Myocyte (in vitro differentiated cells): ENCODE data around the gene FGGY. TPM values are rescaled to one million over a fixed set of nuclear protein-coding genes. Genes with fewer than 3 reads are reported as not detected.
"Not testable (repeated sequence)": the region's sequence is repeated elsewhere in the genome, so short reads cannot be mapped to it uniquely, and the experiment has no call there.

Experiments
- DNase-seq: peaks from one replicate; pipeline ENCODE4 v3.0.0-alpha.2; 2012; ENCODE audit warnings: low read depth
- total RNA-seq: library from RNA; depleted of rRNA; stranded (reverse); fragments of >200 nt; gene quantifications from 2 replicates; pipeline ENCODE4 v1.2.3, GENCODE V29; 2014

Gene FGGY
- total RNA-seq, 1 donor from 2014 or later = 21.0 TPM

GRCh38 chr1:59350521-59350920 lies 53.6 kb downstream of the FGGY start:
- DNase-seq = no peak

GRCh38 chr1:59352065-59352464 lies 55.2 kb downstream of the FGGY start:
- no peak for DNase-seq

- DNase-seq = no peak
Measured at GRCh38 chr1:59353453-59353852, 56.6 kb downstream of the FGGY start.

GRCh38 chr1:59354239-59354638 lies 57.3 kb downstream of the FGGY start:
- DNase-seq = not testable (repeated sequence)

GRCh38 chr1:59354709-59355337 lies 57.9 kb downstream of the FGGY start:
- DNase-seq = no peak

- no peak for DNase-seq
Measured at GRCh38 chr1:59355361-59355760, 58.5 kb downstream of the FGGY start.

DNA sequence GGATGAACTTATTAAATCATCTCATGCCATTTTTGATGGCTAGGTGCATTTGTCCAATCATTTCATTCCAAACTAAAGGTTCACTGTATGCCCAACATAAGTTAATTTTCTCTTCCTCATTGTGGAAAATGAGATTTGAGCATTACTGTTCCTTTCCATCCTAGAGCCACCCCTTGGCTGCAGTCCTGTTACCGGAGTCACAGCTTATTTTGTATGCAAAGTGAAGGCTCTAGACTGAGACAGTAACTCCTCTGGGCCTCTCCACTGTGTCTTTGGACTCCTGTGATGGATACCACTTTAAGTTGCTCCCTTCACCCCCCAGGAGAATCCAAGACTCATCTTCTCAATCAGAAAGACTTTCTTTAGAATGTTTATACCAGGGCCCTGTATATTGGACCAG lies 59.7 kb downstream of the FGGY start:
- no peak for DNase-seq

- DNase-seq = no peak
Measured at GRCh38 chr1:59357645-59358320, 60.9 kb downstream of the FGGY start.

- DNase-seq = no peak
Measured at GRCh38 chr1:59359325-59359724, 62.4 kb downstream of the FGGY start.

- DNase-seq = peak; percentile 94
Measured at GRCh38 chr1:59360170-59360569, 63.3 kb downstream of the FGGY start.

DNA sequence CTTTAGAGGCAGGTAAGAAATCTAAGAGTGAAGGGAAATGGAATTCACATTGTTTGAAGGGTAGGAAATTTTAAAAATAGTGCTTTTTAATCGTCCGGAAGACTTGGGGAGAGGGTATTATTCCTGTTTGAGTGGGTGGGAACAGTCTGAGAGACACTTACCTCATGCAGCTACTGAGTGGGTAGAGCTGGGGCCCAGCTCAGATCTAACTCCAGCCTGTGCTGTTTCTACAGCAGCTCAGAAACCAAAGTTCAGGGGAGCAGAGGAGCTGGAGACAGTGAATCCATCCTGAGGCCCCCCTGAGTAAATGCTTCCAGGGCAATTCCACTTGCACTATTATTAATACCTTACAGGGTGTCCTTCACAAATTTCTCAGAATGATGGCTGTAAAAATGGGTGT lies 63.8 kb downstream of the FGGY start:
- DNase-seq = no peak

DNA sequence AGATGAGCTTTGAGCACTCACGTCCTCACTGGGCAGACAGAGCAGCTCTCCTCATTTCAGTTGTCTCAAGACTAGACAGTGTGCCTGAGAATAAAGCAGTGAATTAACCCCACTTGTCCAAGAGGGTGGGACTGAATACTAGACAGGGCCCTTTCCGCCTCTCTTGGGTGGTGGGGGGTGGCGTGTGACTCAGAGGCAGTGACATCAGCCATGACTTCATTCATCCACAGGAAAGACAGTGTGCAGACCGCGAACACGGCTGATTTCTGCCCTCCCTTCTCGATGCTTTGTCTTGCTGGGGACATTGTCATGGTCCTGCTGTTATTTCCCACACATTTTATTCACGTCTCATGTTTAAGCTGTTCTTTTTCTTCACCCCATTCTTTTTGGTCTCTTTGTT lies 64.9 kb downstream of the FGGY start:
- DNase-seq = no peak

DNA sequence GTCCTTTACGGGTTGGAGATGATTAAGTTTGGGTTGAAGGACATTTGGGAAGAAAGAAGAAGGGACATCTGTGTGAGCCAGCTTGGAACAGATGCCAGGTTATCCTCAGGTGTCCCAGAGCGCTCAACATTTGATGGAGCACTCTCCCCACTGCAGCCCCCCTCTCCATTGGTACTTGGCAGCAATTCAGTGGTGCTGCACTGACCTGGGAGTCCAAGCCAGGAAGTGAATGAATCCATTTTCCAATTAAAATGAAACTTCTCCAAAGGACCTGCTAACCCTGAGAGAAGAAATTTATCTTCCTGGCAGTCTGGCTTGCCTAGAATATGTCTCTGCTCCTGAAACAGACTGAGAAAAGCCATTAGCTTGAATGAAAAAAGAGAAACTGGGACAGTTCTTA lies 67.1 kb downstream of the FGGY start:
- DNase-seq = no peak

- no peak for DNase-seq
Measured at GRCh38 chr1:59366346-59366745, 69.5 kb downstream of the FGGY start.

DNA sequence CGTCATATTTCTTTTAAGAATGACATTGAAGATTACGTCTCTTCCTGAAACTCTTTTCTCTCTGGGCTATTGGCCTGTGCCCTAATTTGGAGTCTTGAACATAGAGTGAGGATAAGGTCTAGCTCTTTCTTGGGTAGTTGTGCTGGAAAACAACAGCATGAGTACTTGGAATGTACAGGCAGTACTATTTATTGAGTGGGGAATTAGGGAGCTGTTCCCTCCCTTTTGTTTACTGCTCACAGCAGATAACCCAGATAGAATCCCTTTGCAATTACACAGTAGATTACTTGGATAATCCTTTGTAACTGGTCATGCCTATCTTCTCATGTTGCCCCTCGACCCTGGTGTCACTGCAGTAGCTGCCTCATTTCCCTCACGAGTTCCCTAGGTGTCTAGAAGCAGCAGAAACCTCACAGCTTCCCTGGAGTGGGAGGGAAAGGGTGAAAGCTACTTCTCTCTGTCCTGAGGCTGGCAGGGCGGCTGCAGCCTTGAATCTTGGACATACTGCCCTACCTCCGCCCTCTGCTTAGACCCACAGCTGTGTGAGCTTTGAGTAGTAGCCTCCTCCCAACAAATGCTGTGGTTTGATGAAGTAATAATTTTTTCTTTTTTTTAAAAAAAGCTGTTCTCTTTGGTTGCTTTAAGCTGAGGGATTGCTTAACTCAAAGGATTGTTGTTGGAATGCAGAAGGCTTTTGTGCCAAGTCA lies 70.6 kb downstream of the FGGY start:
- DNase-seq = peak; percentile 89

GRCh38 chr1:59368008-59368670 lies 71.2 kb downstream of the FGGY start:
- DNase-seq = no peak

DNA sequence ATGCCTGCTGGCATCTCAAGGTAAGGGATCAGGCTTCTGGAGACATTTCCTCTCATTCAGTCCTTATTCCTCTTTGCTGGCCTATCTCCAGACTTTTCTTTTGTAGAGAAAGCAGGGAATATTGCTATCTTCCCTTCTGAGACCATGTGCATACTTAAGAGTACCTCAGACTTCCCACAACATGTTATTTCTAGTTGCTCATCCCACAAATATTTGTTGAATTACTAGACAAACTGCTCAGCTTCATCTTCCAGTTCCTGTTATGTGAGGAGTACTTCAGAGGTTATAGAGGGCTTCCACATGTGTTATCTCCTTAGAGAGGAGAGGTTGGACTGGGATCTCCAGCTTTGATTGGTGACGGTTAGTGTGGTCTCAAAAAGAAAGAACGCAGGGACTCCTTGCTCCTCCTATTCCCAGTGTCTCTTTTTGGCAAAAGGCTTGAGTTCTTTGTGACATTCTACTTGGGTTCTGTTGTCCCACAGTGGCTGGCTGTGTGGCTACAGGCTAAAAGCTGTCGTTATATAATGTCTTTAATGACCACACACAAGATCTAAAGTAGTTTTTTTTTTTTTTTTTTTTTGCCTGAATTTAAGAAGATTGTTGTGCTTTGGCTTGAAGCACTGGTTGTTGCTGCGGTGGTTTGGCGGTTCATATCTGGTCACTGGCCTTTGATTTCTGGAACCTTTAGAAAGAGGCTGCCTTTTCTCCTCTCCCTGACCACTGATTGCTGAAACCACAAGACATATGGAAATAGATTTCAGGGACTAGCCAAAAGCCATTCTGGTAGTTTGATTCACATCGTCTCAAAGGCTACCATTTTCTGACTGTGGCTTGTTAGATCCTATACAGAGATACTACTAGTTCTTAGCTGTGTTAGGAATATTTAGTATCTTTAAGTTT lies 78.7 kb downstream of the FGGY start:
- DNase-seq = peak; percentile 98

DNA sequence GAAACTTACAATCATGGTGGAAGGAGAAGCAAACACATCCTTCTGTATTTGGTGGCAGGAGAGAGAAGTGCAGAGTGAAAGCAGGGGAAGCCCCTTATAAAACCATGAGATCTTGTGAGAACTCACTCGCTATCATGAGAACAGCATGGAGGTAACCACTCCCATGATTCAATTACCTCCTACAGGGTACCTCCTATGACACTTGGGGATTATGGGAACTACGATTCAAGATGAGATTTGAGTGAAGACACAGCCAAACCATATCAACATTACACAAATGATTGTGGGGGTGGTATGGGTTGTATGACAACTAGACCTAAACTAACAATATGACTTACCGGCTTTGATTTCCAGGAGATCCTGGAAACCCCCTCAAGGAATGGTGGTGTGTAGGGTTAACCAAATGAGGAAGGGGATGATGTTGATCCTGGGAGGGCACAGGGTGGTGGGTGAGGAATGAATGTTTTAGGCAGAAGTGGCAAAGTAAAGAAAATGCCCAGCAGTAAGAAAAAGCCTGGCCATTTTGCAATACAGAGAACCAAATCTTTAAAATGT lies 80.5 kb downstream of the FGGY start:
- DNase-seq = no peak

GRCh38 chr1:59378621-59379370 lies 81.9 kb downstream of the FGGY start:
- no peak for DNase-seq

- DNase-seq = no peak
Measured at GRCh38 chr1:59379371-59379728, 82.5 kb downstream of the FGGY start.
